HG03139 (cell line): ENCODE results near the gene RETNLB.

Experiments used
- ATAC-seq: cut with Tn5 transposase; IDR thresholded peaks from one replicate; pipeline ENCODE4 v1.9.1; 2021; ENCODE audit not compliant: unreplicated experiment

Gene RETNLB

DNA sequence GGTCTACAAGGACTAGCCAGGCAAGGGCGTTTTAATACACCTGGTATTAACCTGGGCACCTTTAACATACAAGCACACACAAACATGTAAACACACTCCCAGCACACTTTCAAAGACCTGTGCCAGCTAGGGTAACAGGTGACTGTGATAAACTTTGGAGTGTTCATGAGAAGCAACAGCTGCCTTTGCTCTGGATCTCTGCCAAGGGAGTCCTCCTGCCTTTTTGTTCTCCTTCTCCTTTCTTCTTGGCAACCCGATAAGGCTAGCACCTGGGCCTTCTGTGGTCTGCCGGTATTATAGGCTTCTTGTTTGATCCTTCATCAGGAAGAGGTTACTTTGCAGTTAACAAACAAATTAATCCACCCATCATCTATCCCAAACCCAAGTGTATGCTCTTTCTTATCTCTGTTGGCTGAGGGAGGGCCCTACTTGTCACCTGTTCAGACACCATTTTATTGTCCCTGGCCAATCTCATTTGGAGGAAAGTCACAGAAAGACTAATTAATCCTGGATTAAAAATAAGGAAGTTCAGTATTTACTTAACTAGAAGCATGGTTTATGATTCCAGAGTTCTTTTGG, at the start of gene RETNLB:
TSS of gene RETNLB (minus strand) at position 7 of the 579 bp plus-strand sequence. CDS start 225 bp downstream, outside the sequence.
- no peak for ATAC-seq

DNA sequence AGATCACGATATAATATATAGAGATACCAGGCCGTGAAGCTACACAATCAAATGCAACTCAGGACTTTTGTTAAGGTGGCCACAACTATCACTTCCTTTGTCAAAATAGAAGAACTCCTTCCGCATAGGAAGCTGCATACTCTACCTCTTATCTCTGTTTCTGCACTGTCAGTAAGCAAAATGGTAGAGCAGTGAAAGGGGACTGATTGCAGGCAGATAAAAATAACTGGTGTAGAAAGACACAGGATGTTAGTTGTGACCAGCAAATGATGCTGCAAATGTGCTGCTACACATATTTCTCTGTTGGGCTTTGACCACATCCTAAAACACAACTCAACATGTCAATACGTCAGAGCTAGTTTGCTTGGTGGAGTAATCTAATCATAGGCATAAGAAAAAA, 49.1 kb upstream of the RETNLB start:
- no peak for ATAC-seq

DNA sequence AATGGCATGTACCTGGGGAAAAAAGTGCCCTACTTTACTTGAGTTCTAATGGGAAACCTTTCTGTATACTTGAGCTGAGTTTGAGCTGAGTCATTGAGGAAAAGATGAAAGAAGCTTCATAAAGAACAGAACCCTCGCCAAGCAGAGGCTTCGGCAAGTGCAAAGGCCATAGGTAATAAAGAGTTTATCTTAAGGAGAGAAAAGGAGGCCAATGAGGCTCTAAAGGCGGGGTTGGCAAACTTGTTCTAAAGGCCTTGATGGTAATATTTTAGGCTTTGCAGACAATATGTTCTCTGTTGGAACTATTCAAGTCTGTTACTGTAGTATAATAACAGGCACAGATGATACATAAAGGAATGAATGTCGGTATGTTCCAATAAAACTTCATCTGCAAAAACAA, 47.8 kb upstream of the RETNLB start:
- ATAC-seq, result no peak

DNA sequence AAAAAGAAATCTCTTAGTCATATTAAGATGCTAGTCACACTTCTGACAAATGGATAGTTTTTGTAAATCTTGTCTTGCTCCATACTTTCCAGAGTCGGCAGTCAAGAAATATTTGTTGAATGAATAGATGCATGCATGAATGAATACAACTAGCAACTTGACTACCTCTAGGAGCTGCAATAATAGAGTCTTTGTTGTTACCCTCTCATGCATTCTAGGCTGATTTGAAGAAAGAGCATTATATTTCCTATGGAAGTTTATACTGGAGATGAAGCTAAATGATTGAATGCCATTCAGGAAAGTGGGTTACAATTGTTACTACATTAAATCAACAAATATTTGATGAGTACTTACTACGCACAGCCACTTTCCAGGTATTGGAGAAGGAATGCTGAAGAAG, 47.2 kb upstream of the RETNLB start:
- no peak for ATAC-seq

DNA sequence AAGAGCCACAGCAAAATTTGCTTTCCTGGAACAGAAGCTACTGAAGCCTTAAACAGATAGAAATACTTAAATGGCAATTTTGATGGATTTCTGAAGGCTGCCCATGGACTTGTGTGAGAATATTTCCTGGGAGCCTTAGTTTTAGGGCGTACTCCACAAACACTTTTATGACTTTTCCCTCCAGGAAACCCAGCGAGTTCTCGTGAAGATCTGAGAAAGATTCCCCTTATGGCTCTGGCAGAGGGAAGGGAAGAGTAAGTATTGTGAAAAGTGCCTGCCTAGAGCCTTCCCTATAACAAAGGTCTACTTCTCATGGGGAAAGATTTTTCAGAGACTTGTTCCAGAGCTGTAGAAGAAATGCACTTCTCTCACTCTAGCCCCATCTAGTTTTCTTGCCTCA, 34.3 kb upstream of the RETNLB start:
- no peak for ATAC-seq

DNA sequence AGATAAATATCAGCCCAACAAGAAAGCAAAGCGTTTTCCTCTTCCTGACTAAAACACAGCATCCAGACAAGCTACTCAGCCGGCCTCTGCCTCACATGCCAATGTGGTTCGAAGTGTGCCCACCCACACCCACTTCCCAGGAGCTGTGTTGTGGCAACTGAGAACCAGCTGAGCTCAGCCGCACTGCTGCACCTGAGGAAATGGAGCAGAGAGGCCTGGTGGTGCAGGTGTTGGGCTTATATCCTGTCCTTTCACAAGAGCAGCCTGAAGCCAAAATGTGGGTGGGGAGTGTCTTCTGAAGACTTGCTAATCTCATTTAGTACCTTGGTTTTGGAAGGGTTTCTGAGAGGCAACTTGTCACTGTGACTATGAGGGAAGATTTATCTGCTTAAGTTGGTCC, 23.0 kb upstream of the RETNLB start:
- ATAC-seq, result no peak

GRCh38 chr3:108779496-108779895, 22.3 kb upstream of the RETNLB start:
- ATAC-seq, result no peak

- ATAC-seq, result no peak
These were observed 18.4 kb upstream of the RETNLB start for GRCh38 chr3:108775649-108776048.

- ATAC-seq, result no peak
These were observed 10.0 kb upstream of the RETNLB start for GRCh38 chr3:108767253-108767652.

- no peak for ATAC-seq
These were observed 1.5 kb downstream of the RETNLB start for GRCh38 chr3:108755686-108756085.

DNA sequence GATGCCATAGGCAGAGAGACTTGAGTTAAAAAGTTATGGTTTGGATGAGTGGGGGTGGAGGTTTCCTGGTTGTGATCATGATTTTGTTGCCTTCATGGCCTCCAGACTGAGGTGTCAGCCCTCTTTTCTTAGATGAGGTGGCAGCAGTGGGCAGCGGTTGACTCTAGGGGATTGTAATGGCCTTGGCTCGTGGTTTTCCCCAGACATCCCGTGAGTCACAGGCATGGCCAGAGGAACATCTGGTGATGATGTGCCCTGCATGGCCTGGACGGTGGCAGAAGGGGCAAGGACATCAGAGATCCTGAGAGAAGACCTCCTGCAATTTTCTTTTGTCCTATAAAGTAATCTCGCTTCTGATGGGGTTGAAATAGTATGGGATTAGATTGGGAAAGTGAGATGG, 12.4 kb downstream of the RETNLB start:
- ATAC-seq, result no peak

DNA sequence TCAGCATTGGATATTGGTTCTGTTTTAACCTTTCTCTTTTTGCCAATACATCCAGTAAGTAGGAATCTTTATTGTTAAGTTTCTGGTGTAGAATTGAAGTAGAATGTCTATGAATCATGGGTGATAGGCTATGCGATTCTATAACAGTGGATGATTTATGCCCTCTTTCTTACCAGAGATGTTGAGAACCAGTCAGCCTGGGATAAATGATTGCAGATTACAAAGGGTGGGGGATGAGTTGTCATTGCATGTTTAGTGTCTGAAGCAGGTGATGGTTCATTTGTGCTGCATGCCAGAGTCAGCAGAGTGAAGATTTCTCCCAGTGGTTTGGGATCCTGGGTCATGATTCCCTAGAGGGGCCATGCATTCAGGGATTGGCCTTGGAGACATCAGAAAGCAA, 14.3 kb downstream of the RETNLB start:
- no peak for ATAC-seq

- no peak for ATAC-seq
These were observed 20.4 kb downstream of the RETNLB start for GRCh38 chr3:108736821-108737220.

DNA sequence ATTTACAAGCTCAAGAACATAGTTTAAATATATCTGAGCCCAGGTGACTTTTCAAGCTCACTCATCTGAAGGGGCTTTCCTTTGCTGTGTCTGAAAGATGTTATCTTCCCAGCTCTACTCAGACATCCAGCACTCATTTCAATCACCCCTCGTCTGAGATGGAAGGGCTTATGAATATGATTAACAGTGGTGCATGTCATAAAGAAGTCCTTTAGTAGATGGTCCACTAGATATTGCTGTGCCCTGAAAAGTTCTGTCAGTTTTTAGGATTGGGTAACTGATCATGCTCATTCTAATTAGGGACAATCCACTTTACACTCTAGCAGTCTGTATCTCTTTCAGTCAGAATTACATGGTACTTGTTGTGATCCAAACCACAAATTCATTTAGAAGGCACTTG, 28.3 kb downstream of the RETNLB start:
- ATAC-seq, result no peak

- no peak for ATAC-seq
These were observed 29.1 kb downstream of the RETNLB start for GRCh38 chr3:108728105-108728504.

DNA sequence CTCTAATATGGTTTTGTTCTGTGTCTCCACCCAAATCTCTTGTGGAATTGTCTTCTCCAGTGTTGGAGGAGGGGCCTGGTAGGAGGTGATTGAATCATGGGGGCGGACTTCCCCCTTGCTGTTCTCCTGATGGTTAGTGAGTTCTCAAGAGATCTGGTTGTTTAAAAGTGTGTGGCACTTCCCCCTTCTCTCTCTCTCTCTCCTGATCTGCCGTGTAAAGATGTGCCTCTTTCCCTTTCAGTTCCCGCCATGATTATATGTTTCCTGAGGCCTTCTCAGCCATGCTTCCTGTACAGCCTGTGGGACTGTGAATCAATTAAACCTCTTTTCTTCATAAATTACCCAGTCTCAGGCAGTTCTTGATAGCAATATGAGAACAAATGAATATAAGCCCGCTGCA, 33.1 kb downstream of the RETNLB start:
- no peak for ATAC-seq

DNA sequence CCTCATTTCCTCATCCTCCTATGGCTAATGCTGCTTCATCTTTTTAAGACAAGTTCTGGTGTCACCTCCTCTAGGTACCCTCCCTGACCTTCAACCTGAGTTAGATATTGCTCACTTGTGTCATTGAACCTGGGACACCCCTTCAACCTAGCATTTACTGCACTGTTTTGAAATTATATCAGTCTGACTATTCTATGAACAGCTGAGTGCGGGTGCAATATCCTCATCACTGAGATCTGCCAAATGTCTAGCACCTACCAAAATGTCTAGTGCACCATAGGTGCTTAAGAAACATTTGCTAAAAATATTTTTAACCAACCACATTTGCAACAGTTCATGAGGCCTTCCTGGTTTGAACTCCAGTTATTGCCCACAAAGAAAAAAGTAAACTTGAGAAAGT, 34.5 kb downstream of the RETNLB start:
- ATAC-seq, result no peak

GRCh38 chr3:108719178-108719806, 37.9 kb downstream of the RETNLB start:
- no peak for ATAC-seq

DNA sequence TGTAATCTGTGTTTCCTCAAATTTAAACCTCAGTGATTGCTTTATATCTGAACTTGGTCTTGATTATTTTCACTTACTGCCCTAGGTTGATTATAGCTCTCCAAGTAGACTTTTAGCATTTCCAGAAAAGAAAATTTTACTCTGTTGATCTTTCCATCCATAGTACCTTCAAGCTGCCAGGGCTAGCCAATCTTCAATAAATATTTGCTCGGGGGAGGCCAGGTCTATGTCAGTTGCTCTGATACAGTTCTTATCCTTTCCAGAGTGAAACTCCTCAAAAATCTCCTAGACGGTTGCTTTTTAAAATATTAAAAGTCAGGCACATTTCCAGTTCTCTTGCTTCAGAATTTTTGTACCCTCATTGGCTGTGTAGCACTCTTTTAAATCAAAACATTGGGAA, 38.8 kb downstream of the RETNLB start:
- no peak for ATAC-seq

DNA sequence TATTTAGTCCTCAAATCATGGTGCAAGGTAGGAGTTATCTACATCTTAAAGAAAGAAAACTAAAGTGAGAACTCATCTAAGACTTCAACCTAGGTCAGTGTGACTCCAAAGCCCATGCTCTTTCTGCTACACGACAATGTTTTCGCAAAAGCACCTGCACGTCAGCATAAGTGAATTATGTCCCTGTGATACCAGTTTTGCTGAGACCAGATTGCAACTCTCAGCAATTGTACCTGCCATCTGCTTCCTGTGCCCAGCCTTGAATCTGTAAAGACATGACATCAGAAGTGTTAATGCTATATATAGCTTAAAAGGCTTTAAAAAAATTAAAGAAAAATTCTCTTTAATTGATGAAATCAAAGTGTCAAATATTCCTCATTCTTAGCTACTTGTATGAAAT, 43.4 kb downstream of the RETNLB start:
- no peak for ATAC-seq

DNA sequence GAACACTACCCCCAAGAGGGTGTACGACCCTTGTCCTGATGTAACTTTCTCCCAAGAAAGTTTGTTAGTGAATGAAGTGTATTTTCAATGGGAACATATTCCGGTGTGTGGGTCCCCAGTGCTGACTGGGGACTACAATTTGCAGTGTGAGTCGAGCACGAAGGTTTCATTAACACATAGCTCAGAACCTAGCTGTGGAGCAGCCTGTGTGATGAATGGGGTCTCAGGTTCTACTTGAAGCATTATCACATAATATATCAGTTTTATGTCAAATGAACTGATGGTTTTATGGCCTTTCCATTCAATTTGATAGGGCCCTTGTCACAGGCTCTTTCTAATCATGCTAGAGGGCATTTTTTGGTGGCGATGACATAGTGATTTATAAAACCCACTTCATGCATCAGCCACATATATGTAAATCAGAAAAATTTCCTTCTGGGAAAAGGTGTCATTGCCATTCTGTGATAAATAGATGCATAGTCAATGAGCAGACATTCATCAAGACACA, 44.1 kb downstream of the RETNLB start:
- ATAC-seq, result no peak
